ENCODE data around the gene GARIN5B. TPM values are rescaled to one million over a fixed set of nuclear protein-coding genes. Genes with fewer than 3 reads are reported as not detected.
A peak's percentile ranks its signal among the peaks of the same experiment; 100 is the strongest.

GARIN5B gene
- total RNA-seq, 1 experiment from 2014 or later, result 0.13 TPM

- Histone ChIP-seq H3K9me3 (ENCODE audit: control insufficient read depth, low read depth, low read length) (no peaks in the 10 kb centered on the region), H3K18ac (ENCODE audit: insufficient read length, low read depth, low read length) (peak within 1 kb of the TSS; percentile 54), H3K56ac (ENCODE audit: insufficient read length, low read depth, low read length) (no peak within 1 kb of the TSS), H3K23ac (ENCODE audit: insufficient read length, low read depth, low read length) (no peak within 1 kb of the TSS), H2BK120ac (ENCODE audit: low read depth, low read length, poor library complexity, severe bottlenecking) (no peak within 1 kb of the TSS), H2BK5ac (ENCODE audit: insufficient read length, low read length) (no peak within 1 kb of the TSS), H3K4me2 (ENCODE audit: insufficient read depth, insufficient read length, low read length) (peak within 1 kb of the TSS; percentile 65), H2BK12ac (ENCODE audit: insufficient read length, low read depth, low read length) (no peak within 1 kb of the TSS), H2AK5ac (ENCODE audit: insufficient read length, low read length) (no peak within 1 kb of the TSS), H3K27ac (ENCODE audit: insufficient read length, low read depth, low read length) (no peak within 1 kb of the TSS), H4K8ac (replicated peaks; ENCODE audit: insufficient read length, low read depth, low read length) (no peak within 1 kb of the TSS), H3T11ph (ENCODE audit: low read length) (no peak within 1 kb of the TSS), H3K4ac (ENCODE audit: low read depth, low read length) (no peak within 1 kb of the TSS), H3K9ac (ENCODE audit: extremely low read depth, insufficient read length, low read length) (no peak within 1 kb of the TSS), H4K91ac (ENCODE audit: insufficient read length, low read depth, low read length) (no peak within 1 kb of the TSS), H3K79me2 (ENCODE audit: insufficient read depth, low read length) (no peaks in the 10 kb centered on the region), H2AFZ (ENCODE audit: low read length) (no peak within 1 kb of the TSS), H3K14ac (ENCODE audit: insufficient read depth, low read length) (no peak within 1 kb of the TSS), H3K4me1 (ENCODE audit: insufficient read depth, low read length) (no peaks in the 10 kb centered on the region; the same call in 1 of the 2 replicates), H2BK15ac (ENCODE audit: low read depth, low read length) (no peak within 1 kb of the TSS), H4K20me1 (ENCODE audit: control insufficient read depth, insufficient read depth, insufficient read length) (no peaks in the 10 kb centered on the region), H4K5ac (ENCODE audit: insufficient read length, low read depth, low read length) (no peak within 1 kb of the TSS), H3K27me3 (ENCODE audit: insufficient read depth, low read length) (peaks cover 17% of the 10 kb centered on the region; the same call in 1 of the 2 replicates), H3K79me1 (ENCODE audit: insufficient read depth, low read depth, low read length, poor library complexity, severe bottlenecking) (no peaks in the 10 kb centered on the region), H2BK20ac (ENCODE audit: low read depth, low read length, poor library complexity, severe bottlenecking) (no peak within 1 kb of the TSS), H3K23me2 (ENCODE audit: insufficient read length, low read depth, low read length, poor library complexity, severe bottlenecking) (peaks cover 7% of the 10 kb centered on the region)
- H3K4me1 Mint-ChIP-seq, result peaks cover 42 to 44% of the 10 kb centered on the region in 2 experiments
- H3K36me3 Mint-ChIP-seq (ENCODE audit: insufficient read depth in 1 of 3, low read depth in 3 of 3), result peaks cover 2 to 31% (median 6%) of the 10 kb centered on the region in 3 experiments; a peak in 5 of 7 replicates
- no peak for DNase-seq
- TF ChIP-seq CTCF (conservative IDR thresholded peaks at IDR 0.05), result 0 out of 3 replicates have a peak, but pooled peaks have one; percentile 18
- H3K9me3 Mint-ChIP-seq, result no peaks in the 10 kb centered on the region; a peak in 1 of 5 replicates
- peak within 1 kb of the TSS in 1 of 3 experiments; percentile 55; a peak in 2 of 7 replicates for H3K27ac Mint-ChIP-seq
- no CpG with 5 or more reads among the region's 43 CpGs for WGBS (ENCODE audit: extremely low coverage, insufficient read length, low lambda C conversion rate)
- H3K27me3 Mint-ChIP-seq (ENCODE audit: low read depth), result peaks cover 86% of the 10 kb centered on the region
- peak within 1 kb of the TSS; percentile 60 to 85 for H3K4me3 Mint-ChIP-seq
Observed at GRCh38 chr19:55354698-55355212, 8.3 kb downstream of the GARIN5B start, which contains the start of gene COX6B2. TSS of gene COX6B2 (minus strand) at chr19:55354719. CDS start at chr19:55354521, 198 bp downstream.
